WERI-Rb-1 (cell line): ENCODE data around the gene METTL25.

Experiments used
- DNase-seq: peaks from one replicate; pipeline ENCODE4 v3.0.0-alpha.2; 2020
- H3K27ac ChIP-seq: fragments of 250-450 bp; sonication (Bioruptor Pico); 2 replicates; pipeline ENCODE4 v1.5.1; 2020; ENCODE audit warnings: mild to moderate bottlenecking, moderate library complexity
- H3K27me3 ChIP-seq: fragments of 250-450 bp; sonication (Bioruptor Pico); 2 replicates; pipeline ENCODE4 v1.5.1; 2021; ENCODE audit warnings: mild to moderate bottlenecking, low read depth, moderate library complexity; ENCODE audit not compliant: insufficient read depth, severe bottlenecking
- H3K36me3 ChIP-seq: fragments of 250-450 bp; sonication (Bioruptor Pico); 2 replicates; pipeline ENCODE4 v1.5.1; 2020; ENCODE audit warnings: mild to moderate bottlenecking, moderate library complexity
- H3K4me3 ChIP-seq: 2 replicates; pipeline ENCODE4 v1.5.1; 2011; ENCODE audit warnings: low read depth, mild to moderate bottlenecking, control low read depth, low read length
- H3K9me3 ChIP-seq: fragments of 250-450 bp; sonication (Bioruptor Pico); 2 replicates; pipeline ENCODE4 v1.5.1; 2021; ENCODE audit warnings: mild to moderate bottlenecking, moderate library complexity; ENCODE audit not compliant: severe bottlenecking
- TF ChIP-seq, protein P1 (sequence below): IDR thresholded peaks from 2 replicates; pipeline ENCODE4 v1.5.1; 2011; ENCODE audit warnings: low read depth, mild to moderate bottlenecking, control low read depth, inconsistent platforms, low read length

The METTL25 gene

DNA sequence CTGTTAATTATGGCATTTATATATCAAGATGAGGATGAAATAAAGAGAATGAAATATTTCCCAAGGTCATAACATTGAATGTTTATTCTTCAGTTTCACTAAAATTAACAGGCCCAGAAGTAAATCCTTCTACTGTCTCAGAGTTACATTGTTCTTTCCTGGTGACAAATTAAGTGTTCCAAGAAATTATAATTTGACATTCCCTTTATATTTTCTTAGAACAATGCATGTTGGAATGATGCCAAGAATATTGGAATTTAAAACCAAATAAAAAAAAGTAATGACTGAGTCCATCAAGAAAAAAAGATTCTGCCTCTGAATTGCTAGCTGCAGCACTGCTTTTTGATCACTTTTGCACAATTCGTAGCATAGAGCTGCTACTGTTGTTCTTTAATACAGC, 152.1 kb downstream of the METTL25 start:
- H3K9me3 ChIP-seq: no peaks in the 10 kb centered on the region

DNA sequence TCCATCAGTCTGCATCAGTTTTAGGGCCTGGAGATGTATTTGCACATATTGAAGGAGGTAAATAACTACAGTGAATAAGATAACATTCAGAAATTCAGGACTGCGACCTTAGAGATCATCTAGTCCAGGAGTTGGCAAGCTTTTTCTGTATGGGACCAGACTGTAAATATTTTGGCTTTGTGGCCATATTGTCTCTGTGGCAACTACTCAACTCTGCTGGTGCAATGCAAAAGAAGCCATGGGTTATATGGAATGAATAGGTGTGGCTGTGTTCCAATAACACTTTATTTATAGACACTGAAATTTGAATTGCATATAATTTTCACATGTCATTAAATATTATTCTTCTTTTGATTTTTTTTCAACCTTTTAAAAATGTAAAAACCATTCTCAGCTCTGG, 156.6 kb downstream of the METTL25 start:
- Histone ChIP-seq H3K9me3 (no peaks in the 10 kb centered on the region), H3K27me3 (no peaks in the 10 kb centered on the region), H3K36me3 (no peaks in the 10 kb centered on the region), H3K4me3 (no peak overlapping the region), H3K27ac (no peak overlapping the region)
- TF ChIP-seq, protein P1, sequence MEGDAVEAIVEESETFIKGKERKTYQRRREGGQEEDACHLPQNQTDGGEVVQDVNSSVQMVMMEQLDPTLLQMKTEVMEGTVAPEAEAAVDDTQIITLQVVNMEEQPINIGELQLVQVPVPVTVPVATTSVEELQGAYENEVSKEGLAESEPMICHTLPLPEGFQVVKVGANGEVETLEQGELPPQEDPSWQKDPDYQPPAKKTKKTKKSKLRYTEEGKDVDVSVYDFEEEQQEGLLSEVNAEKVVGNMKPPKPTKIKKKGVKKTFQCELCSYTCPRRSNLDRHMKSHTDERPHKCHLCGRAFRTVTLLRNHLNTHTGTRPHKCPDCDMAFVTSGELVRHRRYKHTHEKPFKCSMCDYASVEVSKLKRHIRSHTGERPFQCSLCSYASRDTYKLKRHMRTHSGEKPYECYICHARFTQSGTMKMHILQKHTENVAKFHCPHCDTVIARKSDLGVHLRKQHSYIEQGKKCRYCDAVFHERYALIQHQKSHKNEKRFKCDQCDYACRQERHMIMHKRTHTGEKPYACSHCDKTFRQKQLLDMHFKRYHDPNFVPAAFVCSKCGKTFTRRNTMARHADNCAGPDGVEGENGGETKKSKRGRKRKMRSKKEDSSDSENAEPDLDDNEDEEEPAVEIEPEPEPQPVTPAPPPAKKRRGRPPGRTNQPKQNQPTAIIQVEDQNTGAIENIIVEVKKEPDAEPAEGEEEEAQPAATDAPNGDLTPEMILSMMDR: no peak
- no peak for DNase-seq

More for the DNA sequence above, 152.1 kb downstream of the METTL25 start:
- TF ChIP-seq, protein P1: no peak
- Histone ChIP-seq H3K27me3 (no peaks in the 10 kb centered on the region), H3K4me3 (no peak overlapping the region), H3K27ac (no peak overlapping the region), H3K36me3 (no peaks in the 10 kb centered on the region)
- no peak for DNase-seq

DNA sequence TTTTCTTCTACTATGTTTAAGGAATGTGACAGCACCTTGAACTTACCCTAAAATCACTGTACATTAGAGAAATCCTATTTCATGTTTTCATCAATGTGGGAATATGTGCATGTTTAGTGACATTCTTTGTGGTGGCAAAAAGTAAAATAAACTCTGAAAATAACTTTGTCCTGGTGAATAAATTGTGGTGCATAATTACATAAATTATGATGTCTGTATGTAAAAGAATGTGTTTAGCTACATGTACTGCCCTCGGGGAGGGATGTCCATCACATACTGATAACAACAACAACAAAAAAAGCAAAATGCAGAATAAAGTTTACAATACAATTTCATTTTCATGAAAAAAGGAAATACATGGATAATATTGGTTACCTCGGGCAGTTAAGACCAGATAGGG, 157.3 kb downstream of the METTL25 start:
- H3K36me3 ChIP-seq: no peaks in the 10 kb centered on the region
- no peak overlapping the region for H3K4me3 ChIP-seq
- TF ChIP-seq, protein P1: no peak
- H3K9me3 ChIP-seq: no peaks in the 10 kb centered on the region
- H3K27me3 ChIP-seq: no peaks in the 10 kb centered on the region
- no peak for DNase-seq
- H3K27ac ChIP-seq: no peak overlapping the region

DNA sequence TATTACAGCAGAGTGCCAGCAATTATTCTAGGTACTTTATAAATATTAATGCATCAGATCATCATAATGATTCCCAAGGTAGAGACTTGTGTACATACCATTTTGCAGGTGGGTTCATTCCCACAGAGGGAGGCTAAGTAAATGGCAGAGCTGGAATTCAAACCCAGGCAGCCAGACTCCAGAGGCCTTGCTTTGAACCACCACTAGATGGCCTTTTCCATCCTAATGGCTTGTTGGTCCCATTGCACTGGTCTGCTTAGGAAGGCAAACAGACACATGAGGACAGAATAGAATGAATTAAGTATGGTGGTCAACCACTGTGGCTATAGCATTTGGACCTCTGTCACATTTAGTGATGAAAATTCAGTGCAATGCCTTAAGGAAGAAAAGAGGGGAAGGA, 158.7 kb downstream of the METTL25 start:
- DNase-seq: peak; percentile 21
- H3K27me3 ChIP-seq: no peaks in the 10 kb centered on the region
- no peaks in the 10 kb centered on the region for H3K9me3 ChIP-seq
- no peaks in the 10 kb centered on the region for H3K36me3 ChIP-seq
- TF ChIP-seq, protein P1: peak; percentile 76
- no peak overlapping the region for H3K27ac ChIP-seq
- H3K4me3 ChIP-seq: no peak overlapping the region

DNA sequence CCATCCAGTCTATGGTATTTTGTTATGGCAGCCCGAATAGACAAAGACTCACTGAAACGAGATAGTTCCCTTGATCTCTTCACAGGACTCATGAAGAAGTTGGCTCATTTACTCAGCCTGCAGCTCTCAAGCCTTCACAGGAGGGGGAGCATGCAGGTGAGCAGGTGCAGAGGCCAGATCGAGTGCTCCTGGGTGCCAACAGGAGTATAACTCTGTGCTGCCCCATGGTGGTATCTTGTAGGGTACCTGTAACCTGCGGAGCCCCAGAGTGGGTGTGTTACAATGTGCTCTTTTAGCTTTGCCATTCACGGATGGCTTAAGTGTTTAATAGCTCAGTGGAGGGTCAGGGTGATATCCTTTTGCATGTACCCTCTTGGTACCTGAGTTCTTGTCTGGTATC, 159.5 kb downstream of the METTL25 start:
- TF ChIP-seq, protein P1: no peak
- no peak overlapping the region for H3K4me3 ChIP-seq
- H3K27me3 ChIP-seq: no peaks in the 10 kb centered on the region
- DNase-seq: no peak
- H3K36me3 ChIP-seq: no peaks in the 10 kb centered on the region
- no peaks in the 10 kb centered on the region for H3K9me3 ChIP-seq
- no peak overlapping the region for H3K27ac ChIP-seq

DNA sequence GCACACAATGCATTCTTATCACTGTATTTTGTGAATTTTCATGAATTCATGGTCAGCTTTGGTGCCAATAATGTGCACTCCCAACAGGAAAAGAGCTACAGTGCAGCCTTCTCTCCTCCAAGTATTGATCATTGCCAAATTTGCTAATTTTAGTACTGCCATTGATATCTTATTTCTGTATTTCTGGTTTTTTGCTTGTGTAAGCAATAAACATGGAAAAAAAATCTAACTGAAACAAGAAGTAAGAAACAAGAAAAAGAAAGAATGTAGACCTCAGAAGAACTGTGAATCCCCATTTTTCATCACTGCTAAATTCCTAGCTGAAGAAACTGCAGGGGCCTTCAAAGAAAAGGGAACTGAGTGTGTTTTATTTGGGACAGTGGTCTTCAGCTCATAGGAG, 161.2 kb downstream of the METTL25 start:
- Histone ChIP-seq H3K36me3 (no peaks in the 10 kb centered on the region), H3K9me3 (no peaks in the 10 kb centered on the region), H3K27me3 (no peaks in the 10 kb centered on the region), H3K4me3 (no peak overlapping the region), H3K27ac (no peak overlapping the region)
- no peak for DNase-seq
- TF ChIP-seq, protein P1: no peak
